ENCODE data around the gene PRSS56. TPM values are rescaled to one million over a fixed set of nuclear protein-coding genes. Genes with fewer than 3 reads are reported as not detected.
A peak's percentile ranks its signal among the peaks of the same experiment; 100 is the strongest.

Gene PRSS56
- total RNA-seq, 2 donors from 2014 or later = not detected

- Histone ChIP-seq H3K9me3 (ENCODE audit: control insufficient read depth, low read length) (no peaks in the 10 kb centered on the region), H3K4me3 (ENCODE audit: low read length) (no peak overlapping the region), H3K36me3 (ENCODE audit: control insufficient read depth, insufficient read depth, low read length) (no peaks in the 10 kb centered on the region), H3K9ac (ENCODE audit: extremely low read depth, low read length, poor library complexity, severe bottlenecking) (no peak overlapping the region), H3K4me1 (ENCODE audit: control insufficient read depth, insufficient read depth, low read length) (no peaks in the 10 kb centered on the region), H3K27ac (ENCODE audit: low read depth, low read length) (no peak overlapping the region), H3K27me3 (ENCODE audit: control insufficient read depth, insufficient read depth, low read length, poor library complexity, severe bottlenecking) (peaks cover 22% of the 10 kb centered on the region)
- TF ChIP-seq CTCF (conservative IDR thresholded peaks at IDR 0.05) = no peak
- no peak overlapping the region for H3K4me3 Mint-ChIP-seq
- H3K9me3 Mint-ChIP-seq = no peaks in the 10 kb centered on the region
- DNase-seq = peak; percentile 44
- WGBS, 2 experiments (ENCODE audit: insufficient coverage in 1 of 2, insufficient read length in 1 of 2) = 90 to 91% methylated on average over 19 to 24 of the region's 24 CpGs
- no peak overlapping the region for H3K27ac Mint-ChIP-seq
- no peaks in the 10 kb centered on the region for H3K36me3 Mint-ChIP-seq (ENCODE audit: low read depth)
- peaks cover 11% of the 10 kb centered on the region for H3K4me1 Mint-ChIP-seq
- peaks cover 29% of the 10 kb centered on the region for H3K27me3 Mint-ChIP-seq (ENCODE audit: insufficient read depth)
Observed at GRCh38 chr2:232492963-232493700, 27.1 kb upstream of the PRSS56 start.

GRCh38 chr2:232493701-232494474 lies 26.3 kb upstream of the PRSS56 start:
- no peak overlapping the region for H3K4me3 Mint-ChIP-seq
- Histone ChIP-seq H3K27me3 (ENCODE audit: control insufficient read depth, insufficient read depth, low read length, poor library complexity, severe bottlenecking) (peaks cover 15% of the 10 kb centered on the region), H3K36me3 (ENCODE audit: control insufficient read depth, insufficient read depth, low read length) (no peaks in the 10 kb centered on the region), H3K4me1 (ENCODE audit: control insufficient read depth, insufficient read depth, low read length) (no peaks in the 10 kb centered on the region), H3K4me3 (ENCODE audit: low read length) (no peak overlapping the region), H3K9me3 (ENCODE audit: control insufficient read depth, low read length) (no peaks in the 10 kb centered on the region), H3K27ac (ENCODE audit: low read depth, low read length) (no peak overlapping the region), H3K9ac (ENCODE audit: extremely low read depth, low read length, poor library complexity, severe bottlenecking) (no peak overlapping the region)
- H3K4me1 Mint-ChIP-seq = peaks cover 11% of the 10 kb centered on the region
- TF ChIP-seq CTCF (conservative IDR thresholded peaks at IDR 0.05) = no peak
- 80 to 89% methylated on average over 6 to 10 of the region's 10 CpGs for WGBS, 2 experiments (ENCODE audit: insufficient coverage in 1 of 2, insufficient read length in 1 of 2)
- peaks cover 27% of the 10 kb centered on the region for H3K27me3 Mint-ChIP-seq (ENCODE audit: insufficient read depth)
- peak; percentile 53 for DNase-seq
- H3K9me3 Mint-ChIP-seq = no peaks in the 10 kb centered on the region
- H3K27ac Mint-ChIP-seq = no peak overlapping the region
- H3K36me3 Mint-ChIP-seq (ENCODE audit: low read depth) = no peaks in the 10 kb centered on the region

GRCh38 chr2:232494542-232494941 lies 25.6 kb upstream of the PRSS56 start:
- no peak overlapping the region for H3K9ac ChIP-seq (ENCODE audit: extremely low read depth, low read length, poor library complexity, severe bottlenecking)
- H3K36me3 Mint-ChIP-seq (ENCODE audit: low read depth) = no peaks in the 10 kb centered on the region
- peaks cover 8% of the 10 kb centered on the region for H3K27me3 ChIP-seq (ENCODE audit: control insufficient read depth, insufficient read depth, low read length, poor library complexity, severe bottlenecking)
- peaks cover 9% of the 10 kb centered on the region for H3K4me1 Mint-ChIP-seq
- no peaks in the 10 kb centered on the region for H3K36me3 ChIP-seq (ENCODE audit: control insufficient read depth, insufficient read depth, low read length)
- H3K27ac ChIP-seq (ENCODE audit: low read depth, low read length) = no peak overlapping the region
- DNase-seq = peak; percentile 35
- peaks cover 25% of the 10 kb centered on the region for H3K27me3 Mint-ChIP-seq (ENCODE audit: insufficient read depth)
- no peaks in the 10 kb centered on the region for H3K9me3 ChIP-seq (ENCODE audit: control insufficient read depth, low read length)
- no peaks in the 10 kb centered on the region for H3K9me3 Mint-ChIP-seq
- no peak for TF ChIP-seq CTCF (conservative IDR thresholded peaks at IDR 0.05)
- no peak overlapping the region for H3K27ac Mint-ChIP-seq
- H3K4me3 ChIP-seq (ENCODE audit: low read length) = no peak overlapping the region
- no peak overlapping the region for H3K4me3 Mint-ChIP-seq
- H3K4me1 ChIP-seq (ENCODE audit: control insufficient read depth, insufficient read depth, low read length) = no peaks in the 10 kb centered on the region
- WGBS, 2 experiments (ENCODE audit: insufficient coverage in 1 of 2, insufficient read length in 1 of 2) = 93 to 100% methylated on average over 1 to 5 of the region's 5 CpGs
